Activated naive CD8-positive, alpha-beta T cell treated with anti-CD3 and anti-CD28 coated beads, Interleukin-2, amount 50 U/mL, for 24 hours (primary cell): ENCODE measurements around the gene TNS2.
"Not testable (repeated sequence)": the region's sequence is repeated elsewhere in the genome, so short reads cannot be mapped to it uniquely, and the experiment has no call there.

Source experiments
- ATAC-seq: fragments of 150-1000 bp; cut with Tn5 transposase; one replicate; pipeline ENCODE4 v1.10.0; 2021
- DNase-seq: peaks from one replicate; pipeline ENCODE4 v3.0.0; 2021
- H3K27ac Mint-ChIP-seq: one replicate; pipeline ENCODE4 v1.8.0; 2021; ENCODE audit warnings: mild to moderate bottlenecking, mixed read lengths
- H3K27me3 Mint-ChIP-seq: one replicate; pipeline ENCODE4 v1.8.0; 2021; ENCODE audit warnings: mixed read lengths
- H3K36me3 Mint-ChIP-seq: one replicate; pipeline ENCODE4 v1.8.0; 2021; ENCODE audit warnings: low read depth, mixed read lengths
- H3K4me1 Mint-ChIP-seq: one replicate; pipeline ENCODE4 v1.8.0; 2021; ENCODE audit warnings: mixed read lengths
- H3K4me3 Mint-ChIP-seq: one replicate; pipeline ENCODE4 v1.8.0; 2021; ENCODE audit warnings: mild to moderate bottlenecking, moderate library complexity, mixed read lengths
- H3K9me3 Mint-ChIP-seq: one replicate; pipeline ENCODE4 v1.8.0; 2021; ENCODE audit warnings: mixed read lengths

Gene TNS2

GRCh38 chr12:53049571-53050318 is at the start of gene TNS2:
Gene TNS2, plus strand, starts transcription at chr12:53050065. Its CDS starts 121 bp downstream, at chr12:53050186.
- DNase-seq (no peak), ATAC-seq (no peak)
- Mint-ChIP-seq H3K27me3 (no peaks in the 10 kb centered on the region), H3K4me3 (no peak within 1 kb of the TSS), H3K9me3 (no peaks in the 10 kb centered on the region), H3K27ac (no peak within 1 kb of the TSS), H3K36me3 (no peaks in the 10 kb centered on the region), H3K4me1 (peaks cover 38% of the 10 kb centered on the region)

- Mint-ChIP-seq H3K27ac (no peak overlapping the region), H3K36me3 (peaks cover 27% of the 10 kb centered on the region), H3K9me3 (no peaks in the 10 kb centered on the region), H3K4me3 (peak overlapping the region; percentile 22), H3K27me3 (no peaks in the 10 kb centered on the region), H3K4me1 (peaks cover 33% of the 10 kb centered on the region)
- ATAC-seq, result no peak
- no peak for DNase-seq
Measured at GRCh38 chr12:53004178-53004577, 45.7 kb upstream of the TNS2 start.

- Mint-ChIP-seq H3K4me3 (peak overlapping the region; percentile 22), H3K4me1 (peaks cover 37% of the 10 kb centered on the region), H3K27ac (no peak overlapping the region), H3K9me3 (no peaks in the 10 kb centered on the region), H3K27me3 (no peaks in the 10 kb centered on the region), H3K36me3 (peaks cover 30% of the 10 kb centered on the region)
- no peak for ATAC-seq
- no peak for DNase-seq
Measured at GRCh38 chr12:53004582-53004981, 45.3 kb upstream of the TNS2 start.

GRCh38 chr12:53005215-53005985 is 44.5 kb upstream of the TNS2 start:
- DNase-seq (peak; percentile 8), ATAC-seq (no peak)
- peak overlapping the region; percentile 98 for H3K4me3 Mint-ChIP-seq
- peaks cover 45% of the 10 kb centered on the region for H3K4me1 Mint-ChIP-seq
- H3K27ac Mint-ChIP-seq, result peak overlapping the region; percentile 99
- no peaks in the 10 kb centered on the region for H3K9me3 Mint-ChIP-seq
- H3K27me3 Mint-ChIP-seq, result no peaks in the 10 kb centered on the region
- peaks cover 38% of the 10 kb centered on the region for H3K36me3 Mint-ChIP-seq

DNA sequence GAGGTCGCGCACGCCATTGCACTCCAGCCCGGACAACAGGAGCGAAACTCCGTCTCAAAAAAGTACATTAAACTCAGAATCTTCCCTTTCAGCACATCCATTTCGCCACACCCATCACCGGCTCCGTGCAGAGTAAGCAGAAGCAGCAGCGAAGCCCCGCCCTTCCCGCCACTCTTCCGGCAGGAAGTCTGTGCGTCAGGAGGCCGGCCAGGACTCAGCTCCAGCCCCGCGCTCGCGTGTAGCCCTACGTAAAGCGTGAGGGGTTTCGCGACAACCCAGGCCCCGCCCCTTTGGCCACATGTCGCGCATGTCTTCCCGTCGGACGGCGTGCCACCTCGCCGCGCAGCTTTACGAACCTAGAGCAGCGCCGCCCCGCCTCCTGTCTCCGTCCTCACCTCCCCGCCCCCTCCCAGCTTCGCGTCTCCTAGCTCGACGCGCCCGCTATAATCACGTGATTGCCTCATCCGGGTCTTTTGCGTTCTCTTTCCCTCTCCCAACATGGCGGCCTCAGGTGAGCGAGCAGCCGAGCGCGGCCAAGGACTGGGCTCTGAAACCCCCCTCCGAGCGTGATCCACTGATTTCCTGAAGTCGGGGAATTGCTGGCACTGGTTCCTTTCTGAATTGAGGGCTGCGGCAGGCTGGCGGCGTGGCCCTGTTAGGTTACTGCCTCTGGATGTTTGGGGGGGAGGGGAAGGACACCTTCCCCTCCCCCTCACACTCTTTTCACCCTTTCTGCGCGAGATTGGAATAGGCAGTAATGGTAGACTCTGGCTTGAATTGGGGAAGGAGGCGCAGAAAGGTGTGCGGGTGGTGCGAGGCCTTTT is 43.7 kb upstream of the TNS2 start, which contains the start of gene EIF4B:
Gene EIF4B, plus strand, starts transcription at position 471 of the 824 bp plus-strand sequence. Its CDS starts 28 bp downstream, at position 499.
- Mint-ChIP-seq H3K4me1 (peaks cover 53% of the 10 kb centered on the region), H3K36me3 (peaks cover 46% of the 10 kb centered on the region), H3K27me3 (no peaks in the 10 kb centered on the region), H3K27ac (peak within 1 kb of the TSS; percentile 99), H3K9me3 (no peaks in the 10 kb centered on the region), H3K4me3 (peak within 1 kb of the TSS; percentile 98)
- ATAC-seq (peak; percentile 94), DNase-seq (peak; percentile 100)

GRCh38 chr12:53006810-53007309 is 43.0 kb upstream of the TNS2 start:
- peaks cover 59% of the 10 kb centered on the region for H3K4me1 Mint-ChIP-seq
- H3K27me3 Mint-ChIP-seq, result no peaks in the 10 kb centered on the region
- peaks cover 53% of the 10 kb centered on the region for H3K36me3 Mint-ChIP-seq
- H3K27ac Mint-ChIP-seq, result peak overlapping the region; percentile 99
- ATAC-seq, result peak; percentile 47
- H3K4me3 Mint-ChIP-seq, result peak overlapping the region; percentile 98
- peak; percentile 86 for DNase-seq
- H3K9me3 Mint-ChIP-seq, result no peaks in the 10 kb centered on the region

GRCh38 chr12:53007343-53007742 is 42.5 kb upstream of the TNS2 start:
- peaks cover 55% of the 10 kb centered on the region for H3K36me3 Mint-ChIP-seq
- no peaks in the 10 kb centered on the region for H3K9me3 Mint-ChIP-seq
- DNase-seq (no peak), ATAC-seq (no peak)
- H3K27ac Mint-ChIP-seq, result peak overlapping the region; percentile 99
- H3K4me1 Mint-ChIP-seq, result peaks cover 62% of the 10 kb centered on the region
- no peaks in the 10 kb centered on the region for H3K27me3 Mint-ChIP-seq
- peak overlapping the region; percentile 98 for H3K4me3 Mint-ChIP-seq

GRCh38 chr12:53008760-53009159 is 41.1 kb upstream of the TNS2 start:
- Mint-ChIP-seq H3K36me3 (peaks cover 62% of the 10 kb centered on the region), H3K27ac (peak overlapping the region; percentile 99), H3K4me3 (peak overlapping the region; percentile 98), H3K4me1 (peaks cover 73% of the 10 kb centered on the region)
- ATAC-seq, DNase-seq, H3K9me3 Mint-ChIP-seq, H3K27me3 Mint-ChIP-seq: not testable (repeated sequence)

GRCh38 chr12:53010955-53011354 is 38.9 kb upstream of the TNS2 start:
- DNase-seq, result no peak
- H3K4me1 Mint-ChIP-seq, result peaks cover 75% of the 10 kb centered on the region

GRCh38 chr12:53011889-53012288 is 38.0 kb upstream of the TNS2 start:
- H3K4me3 Mint-ChIP-seq, result peak overlapping the region; percentile 98
- H3K27me3 Mint-ChIP-seq, result no peaks in the 10 kb centered on the region
- no peak for DNase-seq
- peaks cover 77% of the 10 kb centered on the region for H3K4me1 Mint-ChIP-seq
- peaks cover 80% of the 10 kb centered on the region for H3K36me3 Mint-ChIP-seq
- no peak for ATAC-seq
- H3K9me3 Mint-ChIP-seq, result no peaks in the 10 kb centered on the region
- H3K27ac Mint-ChIP-seq, result peak overlapping the region; percentile 75

More at GRCh38 chr12:53010955-53011354, 38.9 kb upstream of the TNS2 start:
- Mint-ChIP-seq H3K9me3 (no peaks in the 10 kb centered on the region), H3K27ac (peak overlapping the region; percentile 75), H3K27me3 (no peaks in the 10 kb centered on the region), H3K4me3 (peak overlapping the region; percentile 98), H3K36me3 (peaks cover 79% of the 10 kb centered on the region)
- ATAC-seq, result no peak

GRCh38 chr12:53012928-53013327 is 36.9 kb upstream of the TNS2 start:
- Mint-ChIP-seq H3K27me3 (no peaks in the 10 kb centered on the region), H3K36me3 (peaks cover 81% of the 10 kb centered on the region), H3K4me3 (peak overlapping the region; percentile 21), H3K4me1 (peaks cover 71% of the 10 kb centered on the region), H3K9me3 (no peaks in the 10 kb centered on the region), H3K27ac (peak overlapping the region; percentile 80)
- DNase-seq (no peak), ATAC-seq (no peak)

GRCh38 chr12:53014709-53015108 is 35.2 kb upstream of the TNS2 start:
- DNase-seq, result no peak
- H3K4me3 Mint-ChIP-seq, result no peak overlapping the region
- peaks cover 79% of the 10 kb centered on the region for H3K36me3 Mint-ChIP-seq
- peak overlapping the region; percentile 79 for H3K27ac Mint-ChIP-seq
- H3K4me1 Mint-ChIP-seq, result peaks cover 54% of the 10 kb centered on the region
- ATAC-seq, result peak; percentile 44
- no peaks in the 10 kb centered on the region for H3K27me3 Mint-ChIP-seq
- no peaks in the 10 kb centered on the region for H3K9me3 Mint-ChIP-seq

- peaks cover 6% of the 10 kb centered on the region for H3K4me1 Mint-ChIP-seq
- ATAC-seq, result no peak
- no peak for DNase-seq
- no peak overlapping the region for H3K27ac Mint-ChIP-seq
- H3K4me3 Mint-ChIP-seq, result no peak overlapping the region
- H3K9me3 Mint-ChIP-seq, result no peaks in the 10 kb centered on the region
- no peaks in the 10 kb centered on the region for H3K27me3 Mint-ChIP-seq
- peaks cover 63% of the 10 kb centered on the region for H3K36me3 Mint-ChIP-seq
Measured at GRCh38 chr12:53025250-53025649, 24.6 kb upstream of the TNS2 start.

DNA sequence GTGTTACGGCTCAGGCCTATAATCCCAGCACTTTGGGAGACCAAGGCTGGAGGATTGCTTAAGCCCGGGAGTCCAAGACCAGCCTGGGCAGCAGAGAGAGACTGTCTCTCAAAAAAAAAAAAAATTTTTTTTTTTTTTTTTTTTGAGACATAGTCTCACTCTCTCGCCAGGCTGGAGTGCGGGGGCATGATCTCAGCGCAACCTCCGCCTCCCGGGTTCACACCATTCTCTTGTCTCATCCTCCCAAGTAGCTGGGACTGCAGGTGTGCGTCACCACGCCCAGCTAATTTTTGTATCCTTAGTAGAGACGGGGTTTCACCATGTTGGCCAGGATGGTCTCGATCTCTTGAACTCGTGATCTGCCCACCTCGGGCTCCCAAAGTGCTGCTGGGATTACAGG is 22.9 kb upstream of the TNS2 start:
- H3K9me3 Mint-ChIP-seq, ATAC-seq, H3K4me1 Mint-ChIP-seq, DNase-seq, H3K4me3 Mint-ChIP-seq, H3K27ac Mint-ChIP-seq, H3K27me3 Mint-ChIP-seq: not testable (repeated sequence)
- peaks cover 64% of the 10 kb centered on the region for H3K36me3 Mint-ChIP-seq
